GM12878 (cell line): ENCODE data around the gene TATDN2. TPM values are rescaled to one million over a fixed set of nuclear protein-coding genes. Genes with fewer than 3 reads are reported as not detected.
A peak's percentile ranks its signal among the peaks of the same experiment; 100 is the strongest.

ENCODE experiments used
- ATAC-seq: fragments of 200-7000 bp; cut with Tn5 transposase; 3 replicates; pipeline ENCODE4 v1.9.1; 2020; ENCODE audit warnings: mild to moderate bottlenecking, moderate library complexity
- BruUV-seq: library from RNA; stranded (reverse); fragments of 400-500 nt; replicated peaks from 2 replicates; lab custom pipeline; 2021; lab: Mats Ljungman, UMichigan
- CTCF ChIA-PET: fragments of 300-600 bp; sonication (Branson Sonifier 250); formaldehyde crosslinking; extraction: SDS; loops from one replicate; lab custom pipeline; 2021; ENCODE audit warnings: inconsistent platforms; lab: Yijun Ruan, JAX
- POLR2A ChIA-PET: fragments of 350-600 bp; formaldehyde crosslinking; extraction: SDS; loops from one replicate; lab custom pipeline; 2021; ENCODE audit warnings: inconsistent platforms; lab: Charles Lee
- RAD21 ChIA-PET: fragments of 300-600 bp; sonication (Branson Sonifier 250); formaldehyde crosslinking; loops from one replicate; lab custom pipeline; 2023; ENCODE audit warnings: antibody characterized with exemption; ENCODE audit not compliant: unreplicated experiment; lab: Charles Lee
- SMC1A ChIA-PET: fragments of 300-600 bp; sonication (Branson Sonifier 250); formaldehyde crosslinking; loops from one replicate; lab custom pipeline; 2023; ENCODE audit not compliant: unreplicated experiment, uncharacterized antibody; lab: Charles Lee
- DNase-seq: peaks from one replicate; pipeline ENCODE4 v3.0.0-alpha.2; 2011; ENCODE audit warnings: low read depth, low spot score
- FAIRE-seq: peaks from 3 replicates; lab custom pipeline; 2011; peaks lifted over from hg19 to GRCh38; lab: Jason Lieb, UNC
- H2AFZ ChIP-seq: 2 replicates; pipeline ENCODE4 v1.6.0; 2011; ENCODE audit warnings: low read depth, low read length, control low read depth; ENCODE audit not compliant: control insufficient read depth
- H3K27ac ChIP-seq: 2 replicates; pipeline ENCODE4 v1.5.1; 2011; ENCODE audit warnings: control low read depth; ENCODE audit not compliant: control insufficient read depth, insufficient read depth
- H3K27me3 ChIP-seq, 2 experiments: replicated peaks in 1 of 2; 2 replicates each; pipeline versions ENCODE4 v1.6.0 to v1.6.1; 2011; ENCODE audit warnings: low read length in 1 of 2; ENCODE audit not compliant: control insufficient read depth in 2 of 2, insufficient read depth in 2 of 2
- H3K36me3 ChIP-seq, 2 experiments: 2 replicates each; pipeline ENCODE4 v1.5.1; 2011; ENCODE audit warnings: low read length in 1 of 2; ENCODE audit not compliant: control insufficient read depth in 2 of 2, insufficient read depth in 2 of 2
- H3K4me1 ChIP-seq: 2 replicates; pipeline ENCODE4 v1.6.1; 2011; ENCODE audit warnings: mild to moderate bottlenecking, low read length, moderate library complexity, mixed read lengths; ENCODE audit not compliant: control insufficient read depth, insufficient read depth
- H3K4me2 ChIP-seq: 2 replicates; pipeline ENCODE4 v1.6.0; 2011; ENCODE audit warnings: control low read depth; ENCODE audit not compliant: control insufficient read depth, insufficient read depth
- H3K4me3 ChIP-seq: fragments of 200-600 bp; sonication (generic); 2 replicates; pipeline ENCODE4 v1.5.1; 2016
- H3K79me2 ChIP-seq: 2 replicates; pipeline ENCODE4 v1.6.0; 2011; ENCODE audit warnings: low read length; ENCODE audit not compliant: control insufficient read depth, insufficient read depth
- H3K9ac ChIP-seq: 2 replicates; pipeline ENCODE4 v1.8.0; 2011; ENCODE audit warnings: low read length, control low read depth, mixed read lengths; ENCODE audit not compliant: control insufficient read depth, insufficient read depth
- H3K9me3 ChIP-seq: replicated peaks from 3 replicates; pipeline ENCODE4 v1.5.1; 2011; ENCODE audit warnings: mild to moderate bottlenecking, low read length; ENCODE audit not compliant: control insufficient read depth, insufficient read depth
- H4K20me1 ChIP-seq: 2 replicates; pipeline ENCODE4 v1.6.0; 2011; ENCODE audit not compliant: control insufficient read depth, insufficient read depth
- NR2F1 ChIP-seq: fragments of 450-650 bp; conservative IDR thresholded peaks from 2 replicates; pipeline ENCODE4 v1.6.1; 2017; ENCODE audit warnings: mild to moderate bottlenecking
- POLR2A ChIP-seq: IDR thresholded peaks from 2 replicates; pipeline ENCODE4 v1.6.1; 2011; ENCODE audit warnings: low read depth, mild to moderate bottlenecking, low read length
- POLR2AphosphoS5 ChIP-seq: IDR thresholded peaks from 2 replicates; pipeline ENCODE4 v1.6.1; 2011; ENCODE audit warnings: mild to moderate bottlenecking, low read length, inconsistent platforms
- SMAD1 ChIP-seq: fragments of 450-650 bp; IDR thresholded peaks from 2 replicates; pipeline ENCODE4 v1.6.1; 2018; ENCODE audit warnings: mild to moderate bottlenecking, low read depth; ENCODE audit not compliant: partially characterized antibody
- SMARCA5 ChIP-seq: fragments of 450-650 bp; IDR thresholded peaks from 2 replicates; pipeline ENCODE4 v1.6.1; 2017; ENCODE audit warnings: mild to moderate bottlenecking
- WGBS: methylation state at CpG from one replicate; pipeline ENCODE4 v1.1.6; 2016; ENCODE audit warnings: low lambda C conversion rate; ENCODE audit not compliant: insufficient replicate concordance, insufficient coverage; ENCODE audit errors: missing lambda C conversion rate; 5-methylcytosine and 5-hydroxymethylcytosine counted together
- in situ Hi-C: fragments of 300-500 bp; cut with MboI; formaldehyde crosslinking; loops from 9 replicates; pipeline ENCODE4 v1.14.3; 2018; ENCODE audit warnings: mixed read lengths
- intact Hi-C: fragments of 100-400 bp; cut with micrococcal nuclease; formaldehyde crosslinking; loops from one replicate; pipeline ENCODE4 v1.14.2; 2022; ENCODE audit not compliant: unreplicated experiment
- polyA plus RNA-seq, 11 experiments: library from polyadenylated mRNA; depleted of rRNA in 4 of 11; unstranded in 6 of 11; stranded (reverse) in 5 of 11; fragments of >200 nt; fragmentation: Nextera tagmentation in 4 of 11; fragmentation: Illumina TruSeq in 1 of 11; extraction: Ambion mirVana in 4 of 11; extraction: Trizol in 1 of 11; gene quantifications; 1 replicate in 1 of 11; 2 replicates in 10 of 11; pipeline versions ENCODE4 v1.2.1 to v1.2.3, GENCODE V29; 2011 to 2016; ENCODE audit warnings: inconsistent platforms in 2 of 11, missing spikeins in 2 of 11, low read depth in 1 of 11
- total RNA-seq, 4 experiments: library from RNA; depleted of rRNA in 3 of 4; stranded (reverse); fragments of >200 nt in 3 of 4; fragmentation: Illumina TruSeq in 1 of 4; extraction: Trizol in 1 of 4; gene quantifications; 2 replicates each; pipeline versions ENCODE4 v1.2.1 to v1.2.3, GENCODE V29; 2013 to 2021

Gene TATDN2
- total and polyA plus RNA-seq, 10 of the 15 experiments (the other 5 are each of a cell fraction or from before 2014, with no cell fraction given): 4.2 to 36.5 (median 15.8) TPM

- intact Hi-C loops: no loop called here
- no TSS peak for BruUV-seq
- Histone ChIP-seq H3K27ac (no peak overlapping the region), H3K79me2 (peaks cover 16% of the 10 kb centered on the region), H3K9me3 (no peaks in the 10 kb centered on the region), H3K27me3 (no peaks in the 10 kb centered on the region), H4K20me1 (no peaks in the 10 kb centered on the region), H3K4me1 (0 out of 2 replicates have a peak, but pooled peaks cover 3% of the 10 kb centered on the region)
- SMC1A ChIA-PET: no interaction called here
- 95% methylated on average over 10 of the region's 14 CpGs for WGBS
- in situ Hi-C loops: no loop called here
- TF ChIP-seq POLR2A (peak; percentile 17; the same call in 1 of the 2 replicates), SMARCA5 (no peak)
- TF ChIP-seq, all 136 proteins: peak for 1
- POLR2A ChIA-PET: no interaction called here
- no peak for DNase-seq
- CTCF ChIA-PET: no interaction called here
- no peak for ATAC-seq
- H3K9ac ChIP-seq: no peak overlapping the region
- no peak overlapping the region for H3K4me2 ChIP-seq
- no peak overlapping the region for H3K4me3 ChIP-seq
- FAIRE-seq: no peak
- H2AFZ ChIP-seq: no peak overlapping the region
- H3K36me3 ChIP-seq: peaks cover 16 to 52% of the 10 kb centered on the region in 2 experiments
- RAD21 ChIA-PET: no interaction called here
Observed at GRCh38 chr3:10315101-10315500, 66.8 kb downstream of the TATDN2 start.

- H2AFZ ChIP-seq: no peak overlapping the region
- peaks cover 16 to 48% of the 10 kb centered on the region in 2 experiments for H3K36me3 ChIP-seq
- WGBS: 90% methylated on average over 4 of the region's 4 CpGs
- no peaks in the 10 kb centered on the region for H4K20me1 ChIP-seq
- ChIA-PET CTCF (no interaction called here), SMC1A (no interaction called here), POLR2A (no interaction called here), RAD21 (no interaction called here)
- no peak overlapping the region for H3K9ac ChIP-seq
- H3K27ac ChIP-seq: no peak overlapping the region
- H3K4me3 ChIP-seq: no peak overlapping the region
- ATAC-seq (peak; percentile 16; the same call in 1 of the 3 replicates), FAIRE-seq (no peak), DNase-seq (no peak)
- intact Hi-C loops (no loop called here), in situ Hi-C loops (no loop called here)
- no peaks in the 10 kb centered on the region for H3K27me3 ChIP-seq
- BruUV-seq: no TSS peak
- H3K4me1 ChIP-seq: 0 out of 2 replicates have a peak, but pooled peaks cover 3% of the 10 kb centered on the region
- no peaks in the 10 kb centered on the region for H3K9me3 ChIP-seq
- H3K4me2 ChIP-seq: no peak overlapping the region
- H3K79me2 ChIP-seq: peaks cover 23% of the 10 kb centered on the region
- TF ChIP-seq POLR2AphosphoS5: 0 out of 2 replicates have a peak, but pooled peaks have one; percentile 15
- TF ChIP-seq SMAD1: no peak
- no peak for TF ChIP-seq NR2F1
Observed at GRCh38 chr3:10315771-10316344, 67.6 kb downstream of the TATDN2 start.
